Astrocyte of the cerebellum (primary cell): ENCODE results near the gene RNF130.
"Not testable (repeated sequence)": the region's sequence is repeated elsewhere in the genome, so short reads cannot be mapped to it uniquely, and the experiment has no call there.

Source experiments
- DNase-seq: peaks from one replicate; pipeline ENCODE4 v3.0.0-alpha.2; 2011; ENCODE audit warnings: low read depth
- H3K4me3 ChIP-seq: 2 replicates; pipeline ENCODE4 v1.5.1; 2011; ENCODE audit warnings: mild to moderate bottlenecking, low read depth, low read length, moderate library complexity
- CTCF ChIP-seq: IDR thresholded peaks from 2 replicates; pipeline ENCODE4 v1.5.1; 2012; ENCODE audit warnings: low read length, low read depth, moderate library complexity, mild to moderate bottlenecking; ENCODE audit errors: missing control alignments
- in situ Hi-C: cut with HindIII; loops from 2 replicates; pipeline ENCODE4 v1.10.0; 2017; ENCODE audit warnings: low sequenced_read_pairs

Gene RNF130

GRCh38 chr5:179960204-179960831 is 111.2 kb downstream of the RNF130 start:
- no peak for DNase-seq
- H3K4me3 ChIP-seq: no peak overlapping the region
- TF ChIP-seq CTCF: no peak
- in situ Hi-C loops: no loop called here

GRCh38 chr5:179959641-179960040 is 111.9 kb downstream of the RNF130 start:
- no peak for DNase-seq
- no peak overlapping the region for H3K4me3 ChIP-seq
- TF ChIP-seq CTCF: no peak
- in situ Hi-C loops: no loop called here

- H3K4me3 ChIP-seq, DNase-seq, in situ Hi-C loops: not testable (repeated sequence)
Measured at GRCh38 chr5:179959118-179959517, 112.4 kb downstream of the RNF130 start.

GRCh38 chr5:179955630-179956029 is 115.9 kb downstream of the RNF130 start:
- no peak for DNase-seq
- in situ Hi-C loops: no loop called here
- TF ChIP-seq CTCF: no peak
- no peak overlapping the region for H3K4me3 ChIP-seq

- H3K4me3 ChIP-seq: no peak overlapping the region
- TF ChIP-seq CTCF: no peak
- no peak for DNase-seq
- in situ Hi-C loops: no loop called here
Measured at GRCh38 chr5:179955062-179955461, 116.5 kb downstream of the RNF130 start.

DNA sequence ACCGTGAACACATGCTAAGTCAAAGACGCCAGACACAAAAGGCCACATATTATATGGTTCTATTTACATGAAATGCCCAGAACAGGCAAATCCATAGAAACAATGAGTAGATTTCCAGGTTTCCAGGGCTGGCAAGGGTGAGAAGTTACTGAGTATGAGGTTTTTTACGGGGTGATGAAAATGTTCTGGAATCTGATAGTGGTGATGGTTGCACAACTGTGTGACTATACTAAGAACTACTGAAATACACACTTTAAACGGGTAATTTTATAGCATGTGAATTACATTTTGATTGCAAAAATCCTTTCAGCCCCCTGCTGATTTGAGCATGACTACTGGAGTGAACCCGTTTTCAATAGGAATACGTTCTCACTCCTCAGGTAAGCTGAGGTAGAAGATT is 117.1 kb downstream of the RNF130 start:
- in situ Hi-C loops: no loop called here
- DNase-seq: no peak
- TF ChIP-seq CTCF: no peak
- no peak overlapping the region for H3K4me3 ChIP-seq

DNA sequence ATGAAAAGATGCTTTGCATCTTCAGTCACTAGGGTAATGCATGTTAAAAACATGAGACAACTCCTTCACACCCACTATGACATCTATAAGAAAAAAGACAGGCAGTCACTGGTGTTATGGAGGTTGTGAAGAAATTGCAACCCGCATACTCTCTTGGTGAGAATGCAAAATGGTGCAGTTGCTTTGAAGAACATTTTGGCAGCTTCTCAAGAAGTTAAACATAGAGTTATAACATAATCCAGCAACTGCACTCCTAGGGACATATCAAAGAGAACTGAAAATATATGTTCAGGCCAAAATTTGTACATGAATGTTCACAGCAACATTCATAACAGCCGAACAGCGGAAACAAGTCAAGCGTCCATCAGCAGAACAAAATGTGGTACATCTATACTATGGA is 117.6 kb downstream of the RNF130 start:
- H3K4me3 ChIP-seq: no peak overlapping the region
- in situ Hi-C loops: no loop called here
- no peak for DNase-seq
- TF ChIP-seq CTCF: no peak
